Caco-2 (cell line): ENCODE results near the gene ATP7B. TPM values are rescaled to one million over a fixed set of nuclear protein-coding genes. Genes with fewer than 3 reads are reported as not detected.

Source experiments
- BruUV-seq: library from RNA; stranded (reverse); fragments of 400-500 nt; replicated peaks from 2 replicates; lab custom pipeline; 2021; lab: Mats Ljungman, UMichigan
- CTCF ChIA-PET: fragments of 300-600 bp; sonication (Branson Sonifier 250); formaldehyde crosslinking; loops from one replicate; lab custom pipeline; 2022; ENCODE audit warnings: antibody characterized with exemption; lab: Charles Lee
- POLR2A ChIA-PET: fragments of 300-600 bp; sonication (Branson Sonifier 250); formaldehyde crosslinking; loops from one replicate; lab custom pipeline; 2022; ENCODE audit warnings: antibody characterized with exemption; lab: Charles Lee
- DNase-seq, 2 experiments: peaks; one replicate each; pipeline versions ENCODE4 v3.0.0 to v3.0.0-alpha.2; 2020 to 2022
- H3K27me3 ChIP-seq: replicated peaks from 2 replicates; pipeline ENCODE4 v1.6.0; 2011; ENCODE audit warnings: low read length; ENCODE audit not compliant: control insufficient read depth, insufficient read depth
- H3K36me3 ChIP-seq: 2 replicates; pipeline ENCODE4 v1.5.1; 2011; ENCODE audit warnings: low read length; ENCODE audit not compliant: control insufficient read depth, insufficient read depth
- H3K4me1 ChIP-seq: fragments of 250-450 bp; sonication (Bioruptor Pico); 2 replicates; pipeline ENCODE4 v1.5.1; 2020; ENCODE audit warnings: mild to moderate bottlenecking
- H3K4me3 ChIP-seq: 2 replicates; pipeline ENCODE4 v1.5.1; 2011; ENCODE audit warnings: low read depth, mild to moderate bottlenecking, control low read depth, low read length
- H3K9me3 ChIP-seq: fragments of 250-450 bp; sonication (Bioruptor Pico); 2 replicates; pipeline ENCODE4 v1.5.1; 2020; ENCODE audit warnings: mild to moderate bottlenecking, moderate library complexity
- H3K27ac Mint-ChIP-seq: one replicate; pipeline ENCODE4 v1.8.0; 2022; ENCODE audit warnings: mixed read lengths; ENCODE audit not compliant: unreplicated experiment
- H3K27me3 Mint-ChIP-seq: one replicate; pipeline ENCODE4 v1.8.0; 2022; ENCODE audit warnings: mixed read lengths; ENCODE audit not compliant: insufficient read depth, unreplicated experiment
- H3K36me3 Mint-ChIP-seq: one replicate; pipeline ENCODE4 v1.8.0; 2022; ENCODE audit warnings: mild to moderate bottlenecking, mixed read lengths; ENCODE audit not compliant: insufficient read depth, unreplicated experiment
- H3K4me1 Mint-ChIP-seq: one replicate; pipeline ENCODE4 v1.8.0; 2022; ENCODE audit warnings: low read depth, mixed read lengths; ENCODE audit not compliant: unreplicated experiment
- H3K4me3 Mint-ChIP-seq: one replicate; pipeline ENCODE4 v1.8.0; 2022; ENCODE audit warnings: mild to moderate bottlenecking, moderate library complexity, mixed read lengths; ENCODE audit not compliant: unreplicated experiment
- H3K9me3 Mint-ChIP-seq: one replicate; pipeline ENCODE4 v1.8.0; 2022; ENCODE audit warnings: mixed read lengths; ENCODE audit not compliant: unreplicated experiment
- intact Hi-C: fragments of 100-400 bp; cut with micrococcal nuclease; formaldehyde crosslinking; loops from one replicate; pipeline ENCODE4 v1.10.0; 2022; ENCODE audit not compliant: unreplicated experiment
- total RNA-seq: library from RNA; stranded (reverse); gene quantifications from 2 replicates; pipeline ENCODE4 v1.2.3, GENCODE V29; 2022
- TF ChIP-seq, protein P1 (sequence below), 2 experiments: fragments of 200-600 bp in 1 of 2; IDR thresholded peaks; 1 replicate in 1 of 2; 2 replicates in 1 of 2; pipeline versions ENCODE4 v1.5.1 to v1.8.0; 2011 to 2022; ENCODE audit warnings: antibody characterized with exemption in 1 of 2, control low read depth in 1 of 2, inconsistent platforms in 1 of 2, low read depth in 1 of 2, low read length in 1 of 2, mild to moderate bottlenecking in 1 of 2, moderate library complexity in 1 of 2; ENCODE audit not compliant: insufficient read depth in 1 of 2, severe bottlenecking in 1 of 2, unreplicated experiment in 1 of 2

The ATP7B gene
- total RNA-seq, 1 experiment from 2014 or later, result 50.7 TPM

DNA sequence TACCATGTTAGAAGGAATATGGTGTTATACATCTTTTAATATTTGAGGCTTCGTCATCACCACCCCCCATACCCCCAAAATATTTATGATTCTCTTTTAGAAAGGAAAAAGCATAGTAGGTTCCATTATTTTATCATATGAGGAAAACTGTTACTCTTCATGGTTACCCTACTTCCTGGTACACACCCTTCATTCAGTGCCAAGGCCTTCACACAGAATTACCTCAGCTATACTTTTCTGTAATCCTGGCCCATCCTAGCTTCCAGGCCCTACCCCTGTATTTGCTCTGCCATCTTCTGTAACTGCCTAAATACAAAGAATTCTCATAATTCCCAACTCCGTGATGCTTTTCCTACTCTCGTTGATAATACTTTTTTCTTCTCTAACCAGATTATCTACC lies 8.9 kb upstream of the ATP7B start:
- TF ChIP-seq, protein P1, sequence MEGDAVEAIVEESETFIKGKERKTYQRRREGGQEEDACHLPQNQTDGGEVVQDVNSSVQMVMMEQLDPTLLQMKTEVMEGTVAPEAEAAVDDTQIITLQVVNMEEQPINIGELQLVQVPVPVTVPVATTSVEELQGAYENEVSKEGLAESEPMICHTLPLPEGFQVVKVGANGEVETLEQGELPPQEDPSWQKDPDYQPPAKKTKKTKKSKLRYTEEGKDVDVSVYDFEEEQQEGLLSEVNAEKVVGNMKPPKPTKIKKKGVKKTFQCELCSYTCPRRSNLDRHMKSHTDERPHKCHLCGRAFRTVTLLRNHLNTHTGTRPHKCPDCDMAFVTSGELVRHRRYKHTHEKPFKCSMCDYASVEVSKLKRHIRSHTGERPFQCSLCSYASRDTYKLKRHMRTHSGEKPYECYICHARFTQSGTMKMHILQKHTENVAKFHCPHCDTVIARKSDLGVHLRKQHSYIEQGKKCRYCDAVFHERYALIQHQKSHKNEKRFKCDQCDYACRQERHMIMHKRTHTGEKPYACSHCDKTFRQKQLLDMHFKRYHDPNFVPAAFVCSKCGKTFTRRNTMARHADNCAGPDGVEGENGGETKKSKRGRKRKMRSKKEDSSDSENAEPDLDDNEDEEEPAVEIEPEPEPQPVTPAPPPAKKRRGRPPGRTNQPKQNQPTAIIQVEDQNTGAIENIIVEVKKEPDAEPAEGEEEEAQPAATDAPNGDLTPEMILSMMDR (IDR thresholded peaks at IDR 0.05; ENCODE audit: insufficient read depth in 1 of 2, low read depth in 1 of 2, low read length in 1 of 2, severe bottlenecking in 1 of 2, unreplicated experiment in 1 of 2), result no peak
- H3K4me1 ChIP-seq, result peaks cover 9% of the 10 kb centered on the region
- no peak overlapping the region for H3K27ac Mint-ChIP-seq
- DNase-seq, result no peak
- no peak overlapping the region for H3K4me3 ChIP-seq
- intact Hi-C loops, result no loop called here
- no TSS peak for BruUV-seq
- peaks cover 5% of the 10 kb centered on the region for H3K36me3 ChIP-seq
- peaks cover 2% of the 10 kb centered on the region for H3K9me3 Mint-ChIP-seq
- H3K4me1 Mint-ChIP-seq, result peaks cover 3% of the 10 kb centered on the region
- ChIA-PET POLR2A (no interaction called here), CTCF (no interaction called here)
- H3K27me3 Mint-ChIP-seq, result no peaks in the 10 kb centered on the region
- no peak overlapping the region for H3K4me3 Mint-ChIP-seq
- no peaks in the 10 kb centered on the region for H3K27me3 ChIP-seq
- no peaks in the 10 kb centered on the region for H3K9me3 ChIP-seq
- H3K36me3 Mint-ChIP-seq, result peaks cover 70% of the 10 kb centered on the region

DNA sequence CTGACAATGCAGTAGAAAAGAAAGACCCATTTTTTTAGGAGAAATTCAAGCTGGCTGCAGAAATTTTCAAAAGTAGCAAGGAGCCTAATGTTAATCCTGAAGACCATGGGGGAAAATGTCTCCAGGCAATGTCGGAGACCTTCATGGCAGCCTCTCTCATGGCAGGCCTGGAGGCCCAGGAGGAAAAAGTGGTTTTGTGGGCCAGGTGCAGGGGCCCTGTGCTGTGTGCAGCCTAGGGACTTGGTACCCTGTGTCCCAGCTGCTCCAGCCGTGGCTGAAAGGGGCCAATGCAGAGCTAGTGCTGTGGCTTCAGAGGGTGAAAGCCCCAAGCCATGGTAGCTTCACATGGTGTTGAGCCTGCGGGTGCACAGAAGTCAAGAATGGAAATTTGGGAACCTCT lies 5.0 kb upstream of the ATP7B start:
- TF ChIP-seq, protein P1 (IDR thresholded peaks at IDR 0.05; ENCODE audit: insufficient read depth in 1 of 2, low read depth in 1 of 2, low read length in 1 of 2, severe bottlenecking in 1 of 2, unreplicated experiment in 1 of 2), result no peak

DNA sequence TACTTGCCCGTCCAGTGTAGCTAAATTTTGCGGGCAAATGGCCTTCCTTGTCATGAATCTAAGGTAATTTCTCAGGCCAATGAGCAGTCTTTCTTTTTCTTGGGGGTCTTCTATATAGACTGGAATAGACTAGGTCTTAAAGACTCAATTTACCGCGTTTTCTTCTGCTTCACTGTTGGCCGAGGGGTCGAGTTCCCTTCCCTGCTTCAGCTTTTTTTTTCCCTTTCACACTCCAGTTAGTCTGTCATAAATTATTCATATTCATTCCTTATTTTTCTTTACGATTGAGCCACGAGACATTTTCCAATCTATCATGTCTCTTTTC lies 1.2 kb upstream of the ATP7B start:
- peak overlapping the region; percentile 98 for H3K27ac Mint-ChIP-seq
- H3K36me3 Mint-ChIP-seq, result peaks cover 22% of the 10 kb centered on the region
- CTCF ChIA-PET, result interaction anchor here (0.6 to 2.1 kb wide), 5 partner anchors 9 to 115 kb away, joined by 3 to 10 read pairs (median 6); no protein-coding TSS in a partner anchor
- H3K4me1 Mint-ChIP-seq, result peaks cover 20% of the 10 kb centered on the region
- Histone ChIP-seq H3K36me3 (peaks cover 2% of the 10 kb centered on the region; the same call in 1 of the 2 replicates), H3K4me1 (peaks cover 12% of the 10 kb centered on the region; the same call in 1 of the 2 replicates), H3K27me3 (no peaks in the 10 kb centered on the region), H3K9me3 (no peaks in the 10 kb centered on the region), H3K4me3 (peak overlapping the region; percentile 79)
- H3K27me3 Mint-ChIP-seq, result no peaks in the 10 kb centered on the region
- POLR2A ChIA-PET, result interaction anchor here (0.5 to 1.6 kb wide), 4 partner anchors 11 to 60 kb away, joined by 3 to 4 read pairs (median 4); no protein-coding TSS in a partner anchor
- TF ChIP-seq, protein P1 (IDR thresholded peaks at IDR 0.05; ENCODE audit: insufficient read depth in 1 of 2, low read depth in 1 of 2, low read length in 1 of 2, severe bottlenecking in 1 of 2, unreplicated experiment in 1 of 2), result no peak
- intact Hi-C loops, result loop anchor here (1.0 to 2.0 kb wide), 4 partner anchors 13 to 33 kb away; no protein-coding TSS in a partner anchor
- DNase-seq, result no peak
- peak overlapping the region; percentile 99 for H3K4me3 Mint-ChIP-seq
- H3K9me3 Mint-ChIP-seq, result no peaks in the 10 kb centered on the region
- no TSS peak for BruUV-seq

More for the DNA sequence above, 5.0 kb upstream of the ATP7B start:
- no peaks in the 10 kb centered on the region for H3K27me3 ChIP-seq
- POLR2A ChIA-PET, result no interaction called here
- H3K4me1 ChIP-seq, result peaks cover 7% of the 10 kb centered on the region; the same call in 1 of the 2 replicates
- Mint-ChIP-seq H3K27me3 (no peaks in the 10 kb centered on the region), H3K9me3 (no peaks in the 10 kb centered on the region), H3K36me3 (peaks cover 52% of the 10 kb centered on the region), H3K4me3 (no peak overlapping the region), H3K27ac (no peak overlapping the region), H3K4me1 (no peaks in the 10 kb centered on the region)
- peaks cover 2% of the 10 kb centered on the region for H3K36me3 ChIP-seq
- intact Hi-C loops, result no loop called here
- no peak overlapping the region for H3K4me3 ChIP-seq
- CTCF ChIA-PET, result no interaction called here
- no TSS peak for BruUV-seq
- no peak for DNase-seq
- H3K9me3 ChIP-seq, result no peaks in the 10 kb centered on the region
